Sigmoid colon (tissue), 4 donors: ENCODE measurements around the gene LZTFL1.

Experiments used
- EP300 ChIP-seq, 4 donors: sonication (generic); formaldehyde crosslinking; IDR thresholded peaks; one replicate each; pipeline ENCODE4 v1.6.1; 2017; ENCODE audit warnings: antibody characterized with exemption in 4 of 4
- POLR2A ChIP-seq, 2 donors: fragments of 450-650 bp; IDR thresholded peaks; one replicate each; pipeline ENCODE4 v1.6.1; 2016; ENCODE audit warnings: antibody characterized with exemption in 2 of 2, mild to moderate bottlenecking in 2 of 2, moderate library complexity in 2 of 2
- POLR2AphosphoS5 ChIP-seq, 4 donors: sonication (generic); formaldehyde crosslinking; IDR thresholded peaks; one replicate each; pipeline ENCODE4 v1.6.1; 2017; ENCODE audit warnings: antibody characterized with exemption in 4 of 4
- TF ChIP-seq, protein P1 (sequence below), 4 experiments: fragments of 450-650 bp in 3 of 4; fragments of 200-600 bp in 1 of 4; IDR thresholded peaks; one replicate each; pipeline ENCODE4 v1.5.1; 2016 to 2019; ENCODE audit warnings: antibody characterized with exemption in 4 of 4, mild to moderate bottlenecking in 3 of 4, moderate library complexity in 2 of 4

DNA sequence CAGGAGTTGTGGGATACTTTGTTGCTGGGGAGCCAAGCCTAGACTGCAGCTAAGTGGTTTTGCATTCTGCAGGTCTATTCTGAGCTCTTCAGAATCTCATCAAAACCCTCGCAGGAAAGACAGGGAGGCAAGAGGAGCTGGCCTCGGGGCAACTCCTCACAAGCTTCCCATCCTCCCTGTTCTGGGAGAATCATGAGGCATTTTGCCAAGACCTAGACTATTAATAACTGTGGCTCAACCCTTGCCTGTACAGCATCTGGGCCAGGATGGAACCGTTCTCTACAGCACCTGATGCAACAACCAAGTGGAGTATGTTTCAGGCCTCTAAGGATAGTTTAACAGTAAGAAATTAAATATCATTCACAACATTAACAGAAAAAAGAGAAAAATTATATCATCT is 25.4 kb downstream of the LZTFL1 start:
- TF ChIP-seq, protein P1, sequence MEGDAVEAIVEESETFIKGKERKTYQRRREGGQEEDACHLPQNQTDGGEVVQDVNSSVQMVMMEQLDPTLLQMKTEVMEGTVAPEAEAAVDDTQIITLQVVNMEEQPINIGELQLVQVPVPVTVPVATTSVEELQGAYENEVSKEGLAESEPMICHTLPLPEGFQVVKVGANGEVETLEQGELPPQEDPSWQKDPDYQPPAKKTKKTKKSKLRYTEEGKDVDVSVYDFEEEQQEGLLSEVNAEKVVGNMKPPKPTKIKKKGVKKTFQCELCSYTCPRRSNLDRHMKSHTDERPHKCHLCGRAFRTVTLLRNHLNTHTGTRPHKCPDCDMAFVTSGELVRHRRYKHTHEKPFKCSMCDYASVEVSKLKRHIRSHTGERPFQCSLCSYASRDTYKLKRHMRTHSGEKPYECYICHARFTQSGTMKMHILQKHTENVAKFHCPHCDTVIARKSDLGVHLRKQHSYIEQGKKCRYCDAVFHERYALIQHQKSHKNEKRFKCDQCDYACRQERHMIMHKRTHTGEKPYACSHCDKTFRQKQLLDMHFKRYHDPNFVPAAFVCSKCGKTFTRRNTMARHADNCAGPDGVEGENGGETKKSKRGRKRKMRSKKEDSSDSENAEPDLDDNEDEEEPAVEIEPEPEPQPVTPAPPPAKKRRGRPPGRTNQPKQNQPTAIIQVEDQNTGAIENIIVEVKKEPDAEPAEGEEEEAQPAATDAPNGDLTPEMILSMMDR (IDR thresholded peaks at IDR 0.05), result no peak
- TF ChIP-seq POLR2AphosphoS5 (IDR thresholded peaks at IDR 0.05) (peak in 3 of 4 donors; percentile 33 to 54 (median 42)), POLR2A (IDR thresholded peaks at IDR 0.05) (no peak), EP300 (IDR thresholded peaks at IDR 0.05) (no peak)
